Tibial nerve (tissue), 4 donors: ENCODE measurements around the gene ZNRF3.

ENCODE experiments used
- CTCF ChIP-seq, 5 experiments: fragments of 200-600 bp in 3 of 5; fragments of 450-650 bp in 2 of 5; sonication (generic) in 3 of 5; IDR thresholded peaks; one replicate each; pipeline ENCODE4 v1.5.1; 2016 to 2019; ENCODE audit warnings: antibody characterized with exemption in 5 of 5, mild to moderate bottlenecking in 3 of 5, moderate library complexity in 2 of 5
- EP300 ChIP-seq, 2 donors: sonication (generic); formaldehyde crosslinking; IDR thresholded peaks; one replicate each; pipeline ENCODE4 v1.6.1; 2017; ENCODE audit warnings: antibody characterized with exemption in 2 of 2, mild to moderate bottlenecking in 1 of 2
- POLR2A ChIP-seq, 2 donors: fragments of 450-650 bp; IDR thresholded peaks; one replicate each; pipeline ENCODE4 v1.6.1; 2017; ENCODE audit warnings: antibody characterized with exemption in 2 of 2, mild to moderate bottlenecking in 2 of 2, moderate library complexity in 2 of 2

- TF ChIP-seq CTCF (IDR thresholded peaks at IDR 0.05) (no peak), POLR2A (IDR thresholded peaks at IDR 0.05) (no peak), EP300 (IDR thresholded peaks at IDR 0.05) (no peak)
Measured at GRCh38 chr22:28989035-28989464, 105.7 kb downstream of the ZNRF3 start.
